Measurements from ENCODE around the gene EIF2AK3. TPM values are rescaled to one million over a fixed set of nuclear protein-coding genes. Genes with fewer than 3 reads are reported as not detected.

EIF2AK3 gene
- polyA plus RNA-seq, 1 of the 3 experiments (the other 2 are of a cell fraction) = 2.2 TPM

GRCh38 chr2:88521445-88522073, 105.7 kb downstream of the EIF2AK3 start (continued):
- TF ChIP-seq PBX3 (IDR thresholded peaks at IDR 0.05) (no peak), NFIC (IDR thresholded peaks at IDR 0.05; ENCODE audit: borderline replicate concordance) (no peak), RXRA (IDR thresholded peaks at IDR 0.05; ENCODE audit: borderline replicate concordance, low read depth) (no peak), RAD21 (IDR thresholded peaks at IDR 0.05; ENCODE audit: low read length) (no peak), FOSL2 (IDR thresholded peaks at IDR 0.05; ENCODE audit: borderline replicate concordance, low read depth) (no peak)

GRCh38 chr2:88517759-88518201, 109.5 kb downstream of the EIF2AK3 start:
- H2AFZ ChIP-seq (ENCODE audit: low read depth) = no peak overlapping the region
- no peak overlapping the region for H3K9ac ChIP-seq
- H3K9me3 ChIP-seq = no peaks in the 10 kb centered on the region
- no peak overlapping the region for H3K27ac ChIP-seq (ENCODE audit: low read depth in 2 of 2, low read length in 1 of 2)
- no peaks in the 10 kb centered on the region for H3K79me2 ChIP-seq (ENCODE audit: insufficient read depth)
- no peak for DNase-seq
- no peaks in the 10 kb centered on the region for H4K20me1 ChIP-seq (ENCODE audit: insufficient read depth)
- no peak overlapping the region for H3K4me3 ChIP-seq (ENCODE audit: low read depth in 2 of 2, low read length in 1 of 2)
- no peaks in the 10 kb centered on the region; a peak in 1 of 4 replicates for H3K4me1 ChIP-seq (ENCODE audit: control insufficient read depth in 1 of 2, insufficient read depth in 2 of 2, low read depth in 1 of 2, low read length in 1 of 2)
- ChIA-PET CTCF (no interaction called here), POLR2A (no interaction called here)
- no peak for TF ChIP-seq RXRA (IDR thresholded peaks at IDR 0.05; ENCODE audit: borderline replicate concordance, low read depth)
- no peak for TF ChIP-seq POLR2AphosphoS5 (IDR thresholded peaks at IDR 0.05; ENCODE audit: low read depth, low read length)
- TF ChIP-seq IRF3 (IDR thresholded peaks at IDR 0.05; ENCODE audit: low read depth, low read length) = no peak
- TF ChIP-seq GABPA (IDR thresholded peaks at IDR 0.05; ENCODE audit: low read depth) = no peak
- no peaks in the 10 kb centered on the region for H3K9me2 ChIP-seq
- H3F3A ChIP-seq (replicated peaks; ENCODE audit: insufficient read depth) = no peaks in the 10 kb centered on the region
- H3K36me3 ChIP-seq (replicated peaks in 1 of 2; ENCODE audit: control insufficient read depth in 1 of 2, insufficient read depth in 2 of 2, low read length in 1 of 2) = no peaks in the 10 kb centered on the region
- WGBS (ENCODE audit: low lambda C conversion rate) = 45% methylated on average over 6 of the region's 6 CpGs
- H3K4me2 ChIP-seq = no peak overlapping the region
- no peaks in the 10 kb centered on the region; the same call in 1 of the 2 replicates for H3K27me3 ChIP-seq (ENCODE audit: insufficient read depth)

Other genes starting within 250 kb of the EIF2AK3 start
- gene FOXI3, start 174.8 kb downstream of the EIF2AK3 start, polyA plus RNA-seq (2012; rRNA removed) = 0.02 TPM in 1 of 2 replicates, not detected in the other
- gene RPIA, start 64.2 kb upstream of the EIF2AK3 start, polyA plus RNA-seq (2012; rRNA removed) = 16.0 and 17.4 TPM in 2 replicates